GM10266 (cell line): ENCODE results near the gene CLEC16A.

Experiments
- DNase-seq: peaks from one replicate; pipeline ENCODE4 v3.0.0; 2012; ENCODE audit errors: extremely low spot score
- CTCF ChIP-seq: IDR thresholded peaks from 2 replicates; pipeline ENCODE4 v1.5.1; 2012; ENCODE audit warnings: mild to moderate bottlenecking, low read depth; ENCODE audit not compliant: control insufficient read depth, insufficient read depth; ENCODE audit errors: missing control alignments

CLEC16A gene

DNA sequence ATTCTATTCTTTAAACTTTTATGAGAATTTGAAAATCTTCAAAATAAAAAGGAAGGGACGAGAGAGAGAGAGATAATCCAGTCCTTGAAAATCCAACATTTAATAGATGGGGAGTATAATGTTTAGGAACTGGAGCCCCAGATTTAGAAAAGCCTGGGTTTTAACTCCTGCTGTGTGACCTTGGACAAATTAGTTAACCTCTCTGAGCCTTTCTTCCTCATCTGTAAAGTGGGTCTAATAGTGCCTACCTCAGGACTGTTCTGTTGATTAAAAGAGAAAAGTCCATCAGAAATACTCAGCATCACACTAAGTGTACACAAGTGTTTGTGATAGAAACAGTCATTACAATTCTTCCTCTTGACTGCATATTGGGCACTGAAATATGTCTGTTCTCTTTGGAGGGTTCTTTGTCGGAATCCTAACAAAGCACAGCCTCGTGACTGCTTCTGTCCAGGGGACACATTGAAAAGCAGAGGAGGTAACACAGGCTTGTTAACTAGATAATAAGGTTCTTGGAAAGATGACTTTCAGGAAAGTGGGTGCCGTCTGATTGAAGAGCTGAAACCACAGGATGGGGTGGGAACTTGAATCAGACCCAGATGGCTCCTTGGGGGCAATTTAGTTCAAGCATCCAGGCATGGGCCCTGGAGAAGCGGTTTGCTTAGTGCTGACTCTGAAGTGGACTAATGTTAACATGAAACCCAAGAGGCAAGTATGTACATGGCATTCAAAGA lies 128.2 kb downstream of the CLEC16A start:
- no peak for DNase-seq
- no peak for TF ChIP-seq CTCF

DNA sequence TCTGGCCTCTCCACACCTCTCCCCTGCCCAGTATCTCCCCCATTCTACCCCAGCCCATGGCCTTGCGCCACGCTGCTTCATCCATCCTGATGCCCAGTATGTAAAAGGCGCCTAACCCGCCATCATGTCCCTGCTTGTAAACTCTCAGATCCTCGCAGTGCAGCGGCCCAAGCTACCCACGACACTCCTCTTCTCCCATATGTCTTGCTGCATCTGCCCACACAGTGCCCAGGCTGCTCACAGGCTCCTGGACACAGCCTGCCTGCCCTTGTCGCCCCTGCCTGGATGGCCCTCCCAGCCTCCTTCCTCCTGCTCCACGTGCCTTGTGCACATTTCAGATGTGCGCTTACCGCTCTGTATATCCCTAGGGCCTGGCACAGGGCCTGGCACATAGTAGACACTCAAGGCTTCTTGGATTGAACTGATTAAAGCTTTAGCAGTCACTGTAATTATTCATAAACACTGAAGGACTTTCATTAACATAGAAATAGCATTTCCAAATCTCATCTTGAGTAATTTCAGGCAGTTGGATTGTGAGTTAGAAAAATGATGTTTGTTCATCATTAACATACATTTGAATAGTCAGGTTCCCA lies 129.1 kb downstream of the CLEC16A start:
- DNase-seq = no peak
- no peak for TF ChIP-seq CTCF

GRCh38 chr16:11074131-11074530 lies 129.8 kb downstream of the CLEC16A start:
- no peak for DNase-seq
- TF ChIP-seq CTCF = no peak

GRCh38 chr16:11075163-11075562 lies 130.8 kb downstream of the CLEC16A start:
- no peak for DNase-seq

GRCh38 chr16:11076259-11077018 lies 132.1 kb downstream of the CLEC16A start:
- TF ChIP-seq CTCF = no peak
- peak; percentile 78 for DNase-seq

More at GRCh38 chr16:11075163-11075562, 130.8 kb downstream of the CLEC16A start:
- no peak for TF ChIP-seq CTCF

DNA sequence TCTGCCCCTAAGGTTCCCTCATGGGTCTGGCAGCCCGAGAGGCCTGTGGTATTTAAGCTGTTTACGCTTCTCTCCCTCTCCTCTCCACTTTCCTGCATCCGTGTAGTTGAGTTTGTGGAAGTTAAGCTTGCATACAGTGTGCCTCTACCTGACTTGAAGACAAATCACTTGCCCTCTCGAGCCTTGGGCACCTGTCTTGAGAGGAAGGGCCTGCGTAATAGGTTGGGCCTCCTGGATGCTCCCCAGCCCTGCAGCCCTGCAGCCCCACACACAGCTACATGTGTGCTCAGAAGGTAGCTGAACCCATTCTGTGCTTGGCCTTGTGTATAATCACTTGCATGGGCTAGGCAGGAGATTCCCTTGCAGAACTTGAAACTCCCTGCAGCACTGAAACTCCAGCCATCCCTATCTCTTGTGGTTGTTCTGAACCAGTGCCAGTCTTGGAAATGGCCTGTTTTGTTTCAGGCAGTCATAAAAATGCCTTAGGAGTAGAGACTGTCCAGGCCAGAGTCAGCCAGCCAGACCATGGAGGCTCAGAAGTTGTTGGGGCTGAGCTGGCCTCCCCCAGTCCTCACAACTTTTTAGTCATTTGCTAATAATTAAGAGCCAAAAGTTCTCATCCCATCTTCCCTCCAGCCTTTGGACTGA lies 134.6 kb downstream of the CLEC16A start:
- DNase-seq = no peak
- TF ChIP-seq CTCF = no peak
